ENCODE measurements around the gene CHEK1. TPM values are rescaled to one million over a fixed set of nuclear protein-coding genes. Genes with fewer than 3 reads are reported as not detected.

Gene CHEK1
- total and polyA plus RNA-seq, 2 of the 4 experiments (the other 2 are of a cell fraction), result 16.0 to 22.6 TPM

DNA sequence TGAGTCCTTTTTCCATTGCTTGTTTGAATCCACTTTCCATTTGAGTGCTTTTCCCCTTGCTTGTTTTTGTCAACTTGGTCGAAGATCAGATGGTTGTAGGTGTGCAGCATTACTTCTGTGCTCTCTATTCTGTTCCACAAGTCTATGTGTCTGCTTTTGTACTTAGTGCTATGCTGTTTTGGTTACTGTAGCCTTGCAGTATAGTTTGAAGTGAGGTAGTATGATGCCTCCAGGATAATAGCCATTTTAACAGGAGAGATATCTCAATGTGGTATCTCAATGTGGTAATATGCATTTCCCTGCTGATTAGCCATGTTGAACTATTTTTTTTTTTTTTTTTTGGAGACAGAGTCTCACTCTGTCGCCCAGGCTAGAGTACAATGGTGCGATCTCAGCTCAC is 38.9 kb downstream of the CHEK1 start:
- H3K4me1 ChIP-seq (ENCODE audit: control insufficient read depth, insufficient read depth, low read length), result no peaks in the 10 kb centered on the region
- no peak overlapping the region for H4K8ac ChIP-seq (ENCODE audit: low read depth in 2 of 2, low read length in 2 of 2)
- no peak overlapping the region for H3K4me3 ChIP-seq (ENCODE audit: insufficient read depth, low read depth, low read length)
- H2BK15ac ChIP-seq (ENCODE audit: low read depth, low read length), result no peak overlapping the region
- H3K4me2 ChIP-seq (ENCODE audit: low read depth, low read length), result no peak overlapping the region
- H2BK5ac ChIP-seq (ENCODE audit: low read depth, low read length, poor library complexity, severe bottlenecking), result no peak overlapping the region
- no peak overlapping the region for H3K4ac ChIP-seq (ENCODE audit: low read depth, low read length)
- no TSS peak for BruUV-seq (replicated peaks)
- ChIA-PET CTCF (no interaction called here), POLR2A (ENCODE audit: unreplicated experiment) (no interaction called here)
- TF ChIP-seq, protein P1, sequence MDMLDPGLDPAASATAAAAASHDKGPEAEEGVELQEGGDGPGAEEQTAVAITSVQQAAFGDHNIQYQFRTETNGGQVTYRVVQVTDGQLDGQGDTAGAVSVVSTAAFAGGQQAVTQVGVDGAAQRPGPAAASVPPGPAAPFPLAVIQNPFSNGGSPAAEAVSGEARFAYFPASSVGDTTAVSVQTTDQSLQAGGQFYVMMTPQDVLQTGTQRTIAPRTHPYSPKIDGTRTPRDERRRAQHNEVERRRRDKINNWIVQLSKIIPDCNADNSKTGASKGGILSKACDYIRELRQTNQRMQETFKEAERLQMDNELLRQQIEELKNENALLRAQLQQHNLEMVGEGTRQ (IDR thresholded peaks at IDR 0.05; ENCODE audit: low read depth, low read length), result no peak
- TF ChIP-seq BHLHE40 (IDR thresholded peaks at IDR 0.05; ENCODE audit: low read depth, low read length), result no peak
- DNase-seq (no peak), ATAC-seq (ENCODE audit: low read depth) (no peak)
- H3K36me3 ChIP-seq (ENCODE audit: control insufficient read depth, insufficient read depth, low read length), result 0 out of 2 replicates have a peak, but pooled peaks cover 1% of the 10 kb centered on the region
- in situ Hi-C loops (cut with MboI; ENCODE audit: low sequenced_read_pairs) (no loop called here), dilution Hi-C loops (cut with HindIII; ENCODE audit: low sequenced_read_pairs, unreplicated experiment) (no loop called here), intact Hi-C loops (cut with micrococcal nuclease) (no loop called here)
- H3K27me3 ChIP-seq (ENCODE audit: control insufficient read depth, insufficient read depth, low read length), result no peaks in the 10 kb centered on the region
- 100% methylated on average over 1 of the region's 3 CpGs; no CpG with 5 or more reads in 1 of the 2 experiments for WGBS, 2 experiments (ENCODE audit: extremely low coverage in 2 of 2, insufficient read length in 1 of 2)
- H3K23ac ChIP-seq (ENCODE audit: low read depth, low read length), result no peak overlapping the region
- no peak overlapping the region for H3K9ac ChIP-seq (ENCODE audit: low read depth, low read length)
- H2BK20ac ChIP-seq (ENCODE audit: low read depth, low read length), result no peak overlapping the region
- no peak overlapping the region for H4K5ac ChIP-seq (ENCODE audit: low read depth, low read length)
- H4K91ac ChIP-seq (ENCODE audit: insufficient read depth, low read depth, low read length), result no peak overlapping the region
- no peaks in the 10 kb centered on the region for H4K20me1 ChIP-seq (ENCODE audit: insufficient read depth, low read length)
- H3K56ac ChIP-seq (ENCODE audit: extremely low read depth, insufficient read depth, low read length), result no peak overlapping the region
- H2AFZ ChIP-seq (replicated peaks; ENCODE audit: low read length, poor library complexity), result no peak overlapping the region
- no peak overlapping the region for H2BK120ac ChIP-seq (ENCODE audit: low read depth, low read length)
- no peak overlapping the region for H3K18ac ChIP-seq (ENCODE audit: low read depth, low read length)
- H3K27ac ChIP-seq (ENCODE audit: insufficient read depth, low read length), result no peak overlapping the region
- no peak overlapping the region for H3K14ac ChIP-seq (replicated peaks; ENCODE audit: low read depth, low read length)
- no peak overlapping the region for H2AK9ac ChIP-seq (replicated peaks; ENCODE audit: low read depth, low read length, poor library complexity)
- peaks cover 3 to 4% of the 10 kb centered on the region in 2 experiments; a peak in 2 of 4 replicates for H3K79me1 ChIP-seq (ENCODE audit: low read depth in 1 of 2, low read length in 2 of 2)
- no peaks in the 10 kb centered on the region for H3K9me3 ChIP-seq (ENCODE audit: control insufficient read depth, insufficient read depth, low read length)
- H3K9me1 ChIP-seq (ENCODE audit: insufficient read depth, low read length), result peaks cover 2% of the 10 kb centered on the region; the same call in 1 of the 2 replicates
- no peak overlapping the region for H2AK5ac ChIP-seq (ENCODE audit: low read depth, low read length)

Data from IMR-90 (cell line).